IPS-18a (cell line): ENCODE results near the gene TIMM10.

Source experiments
- H3K27ac ChIP-seq: one replicate; pipeline ENCODE4 v1.5.1; 2013; ENCODE audit warnings: low read length
- H3K27me3 ChIP-seq: one replicate; pipeline ENCODE4 v1.6.1; 2013; ENCODE audit warnings: mild to moderate bottlenecking, low read length; ENCODE audit not compliant: control insufficient read depth, insufficient read depth
- H3K36me3 ChIP-seq: one replicate; pipeline ENCODE4 v1.6.1; 2013; ENCODE audit warnings: low read depth, low read length; ENCODE audit not compliant: control insufficient read depth
- H3K4me1 ChIP-seq: one replicate; pipeline ENCODE4 v1.6.1; 2013; ENCODE audit warnings: low read depth, low read length; ENCODE audit not compliant: control insufficient read depth
- H3K4me3 ChIP-seq: one replicate; pipeline ENCODE4 v1.5.1; 2013; ENCODE audit warnings: low read length
- H3K9ac ChIP-seq: one replicate; pipeline ENCODE4 v1.6.1; 2013; ENCODE audit warnings: mild to moderate bottlenecking, low read length, moderate library complexity
- H3K9me3 ChIP-seq: one replicate; pipeline ENCODE4 v1.6.1; 2013; ENCODE audit warnings: low read depth, low read length; ENCODE audit not compliant: control insufficient read depth

The TIMM10 gene

DNA sequence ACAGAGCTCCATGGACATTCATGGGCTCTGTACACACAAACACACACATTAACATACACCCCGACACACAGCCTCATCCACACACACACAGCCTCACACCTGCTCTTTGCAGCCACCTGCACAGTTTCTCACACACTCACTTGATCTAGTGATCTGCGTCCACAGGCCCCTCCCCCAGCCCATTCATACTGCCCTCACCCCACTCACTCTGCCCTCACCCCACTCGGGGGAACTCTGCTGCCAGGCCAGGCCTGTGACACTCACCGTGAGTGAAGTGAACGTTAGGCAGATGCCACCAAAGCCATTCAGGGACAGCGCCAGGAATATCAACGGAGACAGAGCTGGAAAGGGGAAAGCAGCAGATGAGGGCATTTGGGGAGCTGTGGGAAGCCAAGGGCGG is 30.0 kb downstream of the TIMM10 start:
- no peaks in the 10 kb centered on the region for H3K9me3 ChIP-seq
- H3K36me3 ChIP-seq: peaks cover 4% of the 10 kb centered on the region
- H3K4me1 ChIP-seq: peaks cover 7% of the 10 kb centered on the region
- H3K4me3 ChIP-seq: no peak overlapping the region
- no peaks in the 10 kb centered on the region for H3K27me3 ChIP-seq
- no peak overlapping the region for H3K9ac ChIP-seq
- H3K27ac ChIP-seq: no peak overlapping the region

DNA sequence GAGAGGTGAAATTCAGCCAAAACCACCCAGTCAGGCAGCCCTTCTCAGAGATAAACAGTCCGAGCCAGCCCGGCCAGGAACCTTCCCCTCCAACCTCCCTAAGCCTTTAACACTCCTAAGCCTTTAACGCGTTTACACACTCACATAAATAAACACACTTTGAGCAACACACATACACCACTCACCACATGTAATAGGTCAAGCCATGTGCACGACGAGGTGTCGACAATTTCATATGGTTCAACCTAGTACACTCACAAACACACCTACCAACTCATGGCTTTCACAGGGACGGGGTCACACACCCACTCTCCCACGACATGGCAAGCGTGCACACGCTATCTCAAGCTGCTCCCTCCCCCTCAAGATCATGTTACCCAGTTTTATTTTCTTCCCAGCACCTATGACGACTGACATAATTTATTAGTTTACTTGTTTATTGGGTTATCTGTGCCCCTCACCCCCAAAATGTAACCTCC is 30.5 kb downstream of the TIMM10 start:
- H3K36me3 ChIP-seq: peaks cover 4% of the 10 kb centered on the region
- H3K27me3 ChIP-seq: no peaks in the 10 kb centered on the region
- H3K9ac ChIP-seq: no peak overlapping the region
- H3K4me1 ChIP-seq: peaks cover 7% of the 10 kb centered on the region
- peak overlapping the region; percentile 23 for H3K4me3 ChIP-seq
- H3K9me3 ChIP-seq: no peaks in the 10 kb centered on the region
- H3K27ac ChIP-seq: no peak overlapping the region

DNA sequence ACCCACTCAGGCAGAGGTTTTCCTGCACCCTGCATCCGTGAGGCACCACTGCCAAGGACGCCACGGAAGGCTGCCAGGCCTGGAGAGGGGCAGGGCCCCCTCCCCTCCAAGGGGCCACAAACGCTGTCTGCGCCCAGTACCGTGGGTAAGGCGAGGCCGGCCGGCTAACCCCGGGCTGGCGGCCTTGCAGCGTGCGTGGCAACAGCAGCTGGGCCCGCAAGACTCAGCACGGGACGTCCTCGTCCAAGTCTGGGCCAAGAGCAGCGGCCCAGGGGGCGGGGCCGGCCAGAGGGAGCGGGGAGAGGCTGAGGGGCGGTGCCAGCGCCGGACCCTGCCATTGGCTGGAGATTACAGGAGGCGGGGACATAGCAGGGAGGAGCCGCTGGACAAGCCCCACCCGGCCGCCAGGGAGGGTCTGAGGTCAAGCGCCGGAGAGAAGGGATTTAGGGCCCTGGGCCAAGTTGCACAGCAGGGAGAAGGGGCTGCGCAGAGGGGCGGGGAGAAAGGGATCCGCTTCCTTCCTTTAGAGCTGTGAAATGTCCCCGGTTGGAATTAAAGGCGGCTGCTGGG is 31.1 kb downstream of the TIMM10 start:
- Histone ChIP-seq H3K9me3 (no peaks in the 10 kb centered on the region), H3K27ac (no peak overlapping the region), H3K27me3 (no peaks in the 10 kb centered on the region), H3K4me3 (peak overlapping the region; percentile 38), H3K36me3 (peaks cover 4% of the 10 kb centered on the region), H3K4me1 (peaks cover 7% of the 10 kb centered on the region), H3K9ac (peak overlapping the region; percentile 23)

DNA sequence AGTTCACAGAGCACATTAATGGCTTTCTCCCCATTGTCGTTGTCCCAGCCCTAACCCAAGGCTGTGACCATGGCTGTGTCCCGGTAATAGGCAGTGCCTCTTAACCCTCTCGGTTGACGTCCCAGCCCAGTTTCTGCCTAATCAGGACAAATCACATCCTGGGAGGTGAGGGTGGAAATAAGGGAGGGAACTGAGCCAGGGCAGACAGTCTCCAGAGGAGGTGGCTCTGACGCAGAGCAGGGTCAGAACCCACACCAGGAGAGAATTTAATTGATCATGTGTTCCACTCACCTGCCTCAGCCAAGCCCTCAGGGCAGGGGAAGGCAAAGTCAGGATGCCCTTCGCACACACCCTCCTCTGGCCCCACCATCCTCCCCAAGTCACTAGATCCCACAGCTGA is 32.0 kb downstream of the TIMM10 start:
- H3K27ac ChIP-seq: no peak overlapping the region
- H3K9me3 ChIP-seq: no peaks in the 10 kb centered on the region
- no peak overlapping the region for H3K4me3 ChIP-seq
- peaks cover 12% of the 10 kb centered on the region for H3K4me1 ChIP-seq
- no peaks in the 10 kb centered on the region for H3K27me3 ChIP-seq
- H3K9ac ChIP-seq: no peak overlapping the region
- H3K36me3 ChIP-seq: peaks cover 4% of the 10 kb centered on the region

DNA sequence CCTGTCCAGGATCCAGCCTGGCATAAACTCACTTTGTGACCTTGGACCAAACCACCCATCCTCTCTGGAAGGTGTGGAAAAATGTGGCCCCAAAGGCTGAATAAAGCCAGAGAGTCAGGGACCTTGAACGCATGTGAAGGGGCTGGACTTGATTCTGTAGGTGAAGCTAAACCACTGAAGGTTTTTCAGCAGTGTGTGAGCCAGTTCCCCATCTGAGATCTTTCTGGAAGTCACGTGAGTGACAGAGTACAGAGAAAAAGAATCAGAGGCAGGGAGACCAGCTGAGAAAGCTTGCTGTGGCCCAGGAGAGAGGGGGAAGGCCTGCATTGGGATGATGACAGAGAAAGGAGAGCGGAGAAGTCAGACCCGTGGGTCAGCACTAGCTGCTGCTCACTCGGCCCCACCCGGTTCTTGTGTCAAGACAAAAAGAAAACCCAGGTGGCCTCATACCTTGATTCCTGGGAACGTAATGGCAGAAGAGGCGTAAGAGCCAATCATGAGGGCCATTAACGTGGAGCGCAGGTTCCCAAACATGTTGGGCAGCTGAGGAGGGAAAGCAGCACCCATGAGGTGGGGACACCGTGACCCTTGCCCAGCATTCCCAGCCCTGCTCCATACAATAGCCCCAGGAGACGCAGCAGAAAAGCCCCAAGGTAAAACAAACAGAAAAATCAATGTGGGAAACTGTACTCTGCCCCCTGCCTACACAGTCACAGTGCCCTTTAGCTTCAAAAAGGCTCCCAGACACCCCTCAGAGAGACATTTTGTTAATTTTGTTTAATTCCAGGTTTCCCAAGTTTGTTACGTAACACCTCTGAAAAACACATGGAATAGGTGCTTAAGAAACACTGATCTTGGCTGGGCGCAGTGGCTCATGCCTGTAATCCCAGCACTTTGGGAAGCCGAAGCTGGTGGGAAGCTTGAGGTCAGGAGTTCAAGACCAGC is 33.0 kb downstream of the TIMM10 start:
- H3K36me3 ChIP-seq: peaks cover 4% of the 10 kb centered on the region

DNA sequence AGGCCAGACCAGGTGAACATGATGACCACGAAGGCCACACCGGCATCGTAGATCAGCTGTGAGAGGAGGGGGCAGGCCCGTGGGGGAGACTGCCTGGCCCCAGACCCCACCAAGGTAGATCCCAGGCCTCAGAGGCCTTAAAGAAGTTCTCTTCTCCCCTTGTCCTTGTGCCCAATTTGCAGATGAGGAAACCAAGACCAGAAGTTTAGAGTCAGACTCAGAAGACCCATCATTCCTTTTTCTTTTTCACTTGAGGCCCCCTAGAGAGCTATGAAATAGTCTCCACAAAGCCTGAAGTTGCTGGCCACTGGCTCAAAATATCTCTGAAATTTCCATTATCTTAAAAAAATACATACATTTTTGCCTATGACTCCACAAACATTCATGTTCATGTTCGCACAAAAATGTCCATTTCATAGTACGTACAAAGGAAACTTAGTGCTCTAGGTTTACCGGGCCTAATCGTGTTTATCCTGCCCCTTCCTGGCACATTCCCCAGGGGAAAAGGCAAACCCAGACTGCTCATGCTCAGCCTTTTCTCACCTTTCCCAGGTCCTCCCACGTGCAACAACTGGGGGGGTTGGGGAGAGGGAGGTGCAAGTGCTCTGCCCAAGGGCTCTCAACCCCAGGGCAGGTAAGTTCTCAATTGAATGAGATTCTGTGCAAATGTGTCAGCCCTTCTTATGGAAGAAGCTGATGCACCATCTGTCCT is 34.3 kb downstream of the TIMM10 start:
- H3K9me3 ChIP-seq: no peaks in the 10 kb centered on the region
- no peak overlapping the region for H3K4me3 ChIP-seq
- H3K27me3 ChIP-seq: no peaks in the 10 kb centered on the region
- H3K9ac ChIP-seq: no peak overlapping the region
- H3K4me1 ChIP-seq: peaks cover 12% of the 10 kb centered on the region
- H3K27ac ChIP-seq: no peak overlapping the region
- peaks cover 4% of the 10 kb centered on the region for H3K36me3 ChIP-seq

More for the DNA sequence above, 33.0 kb downstream of the TIMM10 start:
- no peaks in the 10 kb centered on the region for H3K9me3 ChIP-seq
- H3K4me1 ChIP-seq: peaks cover 12% of the 10 kb centered on the region
- H3K4me3 ChIP-seq: no peak overlapping the region
- H3K27ac ChIP-seq: no peak overlapping the region
- H3K9ac ChIP-seq: no peak overlapping the region
- no peaks in the 10 kb centered on the region for H3K27me3 ChIP-seq

DNA sequence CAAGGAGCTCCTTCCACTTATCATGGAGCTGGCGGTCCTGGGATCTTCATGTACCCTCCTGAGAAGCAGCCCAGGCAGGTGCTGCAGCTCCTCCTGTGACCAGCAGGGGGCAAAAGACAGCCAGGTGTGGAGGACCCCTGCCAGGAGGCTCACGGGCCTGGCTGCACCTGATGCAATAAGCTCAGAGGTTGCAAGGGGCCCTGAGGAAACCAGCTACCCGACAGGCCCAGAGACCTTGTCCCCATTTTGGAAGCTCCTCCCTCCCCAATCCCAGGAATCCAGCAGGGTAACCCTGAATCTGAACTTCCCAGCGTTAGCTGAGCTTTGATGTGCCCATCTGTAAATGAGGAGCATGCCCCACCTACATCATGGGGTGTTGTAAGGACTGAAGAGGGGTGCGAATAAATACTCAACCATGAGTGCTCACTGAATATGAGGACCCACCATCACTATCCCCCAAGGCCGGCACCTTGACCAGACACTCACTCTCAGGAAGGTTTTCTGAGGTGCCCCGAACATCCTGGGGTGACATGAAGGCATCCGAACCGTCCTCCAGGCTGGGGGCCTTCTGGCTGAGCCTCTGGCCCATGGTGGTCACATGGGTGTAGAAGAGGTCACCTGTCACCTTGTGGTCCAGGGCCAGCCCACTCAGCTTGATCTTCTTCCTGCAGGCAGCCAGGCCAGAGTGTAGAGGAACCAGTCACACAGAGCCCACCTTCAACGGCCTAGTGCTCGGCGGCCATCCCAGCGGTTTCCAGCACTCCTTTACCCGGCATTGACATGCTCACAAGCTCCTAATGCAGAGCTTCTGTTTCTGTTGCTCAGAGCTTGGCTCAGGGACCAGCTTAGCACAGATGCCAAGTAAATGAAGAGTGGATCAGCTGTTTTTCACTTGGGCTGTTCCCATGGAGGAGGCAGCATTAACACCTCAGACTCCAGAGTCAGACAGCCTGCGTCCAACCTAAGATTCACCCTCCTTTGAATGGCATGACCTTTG is 36.7 kb downstream of the TIMM10 start:
- H3K9ac ChIP-seq: peak overlapping the region; percentile 56
- peak overlapping the region; percentile 86 for H3K27ac ChIP-seq
- H3K9me3 ChIP-seq: no peaks in the 10 kb centered on the region
- H3K4me3 ChIP-seq: no peak overlapping the region
- H3K4me1 ChIP-seq: peaks cover 5% of the 10 kb centered on the region
- no peaks in the 10 kb centered on the region for H3K27me3 ChIP-seq
- peaks cover 10% of the 10 kb centered on the region for H3K36me3 ChIP-seq

DNA sequence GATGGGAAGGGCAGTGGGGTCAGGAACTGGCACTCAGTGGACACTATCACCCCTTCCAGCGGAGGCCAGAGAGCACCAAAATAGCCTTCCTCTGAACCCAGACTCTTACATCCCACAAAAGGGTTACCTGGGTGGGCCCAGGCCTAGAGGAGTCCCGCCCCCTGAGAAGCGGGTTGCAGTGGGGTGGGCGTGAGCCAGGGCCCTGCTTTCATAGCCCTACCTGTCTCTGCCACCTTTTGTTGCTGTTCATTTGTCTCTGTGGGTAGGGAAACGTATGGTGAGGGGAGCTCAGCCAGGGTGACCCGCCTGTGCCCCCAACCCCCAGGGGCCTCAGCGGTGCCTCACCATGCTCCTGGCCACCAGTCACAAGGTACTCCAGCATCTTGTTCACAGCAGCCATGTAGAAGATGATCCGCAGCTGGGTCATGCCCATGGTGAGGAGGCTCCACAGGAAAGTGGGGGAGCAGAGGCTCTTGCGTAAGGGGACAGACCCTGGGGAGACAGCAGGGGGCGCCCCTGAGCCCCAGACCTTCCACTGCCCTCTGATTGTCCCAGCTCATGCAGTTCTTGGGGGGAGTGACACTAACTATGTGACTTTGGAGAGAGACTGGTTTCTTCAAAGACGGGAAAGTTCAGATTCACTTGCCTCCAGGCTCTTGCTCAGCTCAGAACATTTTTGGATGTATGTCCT is 39.0 kb downstream of the TIMM10 start:
- no peaks in the 10 kb centered on the region for H3K27me3 ChIP-seq
- H3K36me3 ChIP-seq: peaks cover 10% of the 10 kb centered on the region
- H3K9me3 ChIP-seq: no peaks in the 10 kb centered on the region
- peaks cover 5% of the 10 kb centered on the region for H3K4me1 ChIP-seq
- H3K9ac ChIP-seq: no peak overlapping the region
- H3K4me3 ChIP-seq: no peak overlapping the region
- H3K27ac ChIP-seq: no peak overlapping the region

DNA sequence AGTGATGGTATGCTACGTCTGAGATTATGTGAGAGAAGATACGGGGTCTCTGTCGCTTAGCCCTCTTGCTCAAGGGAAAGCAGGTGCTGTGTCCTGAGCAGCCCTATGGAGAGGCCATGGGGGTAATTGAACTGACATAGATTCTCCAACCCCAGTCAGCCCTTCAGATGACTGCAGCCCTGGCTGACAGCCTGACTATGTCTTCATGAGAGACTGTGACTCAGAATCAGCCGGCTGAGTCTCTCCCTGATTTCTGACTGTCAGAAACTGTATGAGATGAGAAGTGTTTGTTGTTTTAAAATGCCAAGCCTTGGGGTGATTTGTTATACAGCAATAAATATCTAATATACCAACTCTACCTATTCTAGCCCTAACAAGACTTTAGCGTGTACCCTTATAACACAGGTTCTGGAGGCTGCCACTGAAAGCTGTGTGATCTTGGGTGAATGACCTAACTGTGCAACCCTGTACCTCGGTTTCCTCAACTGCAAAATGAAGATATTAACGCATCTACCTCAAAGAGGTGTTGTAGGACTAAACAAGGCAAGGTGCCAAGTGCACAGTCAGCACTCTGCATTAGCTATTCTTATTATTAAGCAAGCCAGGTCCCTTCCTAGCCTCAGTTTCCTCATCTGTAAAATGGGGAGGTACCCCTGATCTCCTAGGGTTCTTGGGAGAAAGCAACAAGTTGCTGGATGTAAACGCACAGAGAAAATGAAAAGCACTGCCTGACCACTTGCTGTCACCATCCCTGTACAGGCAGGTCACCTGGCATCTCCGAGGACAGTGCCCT is 39.9 kb downstream of the TIMM10 start:
- Histone ChIP-seq H3K4me3 (no peak overlapping the region), H3K9me3 (no peaks in the 10 kb centered on the region), H3K4me1 (peaks cover 5% of the 10 kb centered on the region), H3K27ac (no peak overlapping the region), H3K9ac (no peak overlapping the region), H3K27me3 (no peaks in the 10 kb centered on the region), H3K36me3 (peaks cover 10% of the 10 kb centered on the region)
